ENCODE data around the gene DNAJB4.
"Not testable (repeated sequence)": the region's sequence is repeated elsewhere in the genome, so short reads cannot be mapped to it uniquely, and the experiment has no call there.

- TF ChIP-seq EZH2phosphoT487 (IDR thresholded peaks at IDR 0.05; ENCODE audit: low read depth); CTCF (IDR thresholded peaks at IDR 0.05; ENCODE audit: low read depth, low read length): not testable (repeated sequence)
These were observed 16.4 kb downstream of the DNAJB4 start for GRCh38 chr1:78021134-78021533.
